Motor neuron (in vitro differentiated cells): ENCODE measurements around the gene MRPS24. TPM values are rescaled to one million over a fixed set of nuclear protein-coding genes. Genes with fewer than 3 reads are reported as not detected.
"Not testable (repeated sequence)": the region's sequence is repeated elsewhere in the genome, so short reads cannot be mapped to it uniquely, and the experiment has no call there.

Experiments
- ATAC-seq, 8 experiments: fragments of 200-7000 bp; cut with Tn5 transposase; replicated peaks in 6 of 8; 2 replicates each; pipeline ENCODE4 v1.8.0; 2021; ENCODE audit warnings: mild to moderate bottlenecking in 8 of 8, moderate library complexity in 8 of 8
- H3K27ac ChIP-seq, 2 donors: fragments of 250-450 bp; sonication (Bioruptor Pico); 2 replicates each; pipeline ENCODE4 v1.9.0; 2021; ENCODE audit warnings: antibody characterized with exemption in 2 of 2, mild to moderate bottlenecking in 2 of 2, moderate library complexity in 1 of 2
- H3K4me1 ChIP-seq, 2 donors: fragments of 250-450 bp; sonication (Bioruptor Pico); replicated peaks in 1 of 2; 2 replicates each; pipeline ENCODE4 v1.6.1; 2021; ENCODE audit warnings: antibody characterized with exemption in 2 of 2, mild to moderate bottlenecking in 2 of 2, moderate library complexity in 1 of 2
- H3K4me3 ChIP-seq, 5 donors: fragments of 250-450 bp; sonication (Bioruptor Pico); 2 replicates each; pipeline ENCODE4 v1.9.0; 2021; ENCODE audit warnings: antibody characterized with exemption in 5 of 5, mild to moderate bottlenecking in 5 of 5, moderate library complexity in 4 of 5
- WGBS, 10 experiments: fragments of 450-650 bp; shearing (Covaris generic); methylation state at CpG; one replicate each; pipeline ENCODE4 v1.0.0; 2022; 5-methylcytosine and 5-hydroxymethylcytosine counted together
- in situ Hi-C, 9 experiments: fragments of 400-800 bp; cut with MboI; loops; one replicate each; pipeline ENCODE4 v1.15.0; 2021; ENCODE audit warnings: low sequenced_read_pairs in 9 of 9, low pct_unique_long_range_greater_than_20kb in 2 of 9; ENCODE audit not compliant: unreplicated experiment in 9 of 9
- total RNA-seq, 8 experiments: library from RNA; unstranded; fragments of 300-600 nt; gene quantifications; 2 replicates each; pipeline versions ENCODE4 v1.2.3 to v1.2.4, GENCODE V29; 2022

MRPS24 gene
- 100 to 1,000 TPM; 123 to 213 (median 132) TPM for total RNA-seq

DNA sequence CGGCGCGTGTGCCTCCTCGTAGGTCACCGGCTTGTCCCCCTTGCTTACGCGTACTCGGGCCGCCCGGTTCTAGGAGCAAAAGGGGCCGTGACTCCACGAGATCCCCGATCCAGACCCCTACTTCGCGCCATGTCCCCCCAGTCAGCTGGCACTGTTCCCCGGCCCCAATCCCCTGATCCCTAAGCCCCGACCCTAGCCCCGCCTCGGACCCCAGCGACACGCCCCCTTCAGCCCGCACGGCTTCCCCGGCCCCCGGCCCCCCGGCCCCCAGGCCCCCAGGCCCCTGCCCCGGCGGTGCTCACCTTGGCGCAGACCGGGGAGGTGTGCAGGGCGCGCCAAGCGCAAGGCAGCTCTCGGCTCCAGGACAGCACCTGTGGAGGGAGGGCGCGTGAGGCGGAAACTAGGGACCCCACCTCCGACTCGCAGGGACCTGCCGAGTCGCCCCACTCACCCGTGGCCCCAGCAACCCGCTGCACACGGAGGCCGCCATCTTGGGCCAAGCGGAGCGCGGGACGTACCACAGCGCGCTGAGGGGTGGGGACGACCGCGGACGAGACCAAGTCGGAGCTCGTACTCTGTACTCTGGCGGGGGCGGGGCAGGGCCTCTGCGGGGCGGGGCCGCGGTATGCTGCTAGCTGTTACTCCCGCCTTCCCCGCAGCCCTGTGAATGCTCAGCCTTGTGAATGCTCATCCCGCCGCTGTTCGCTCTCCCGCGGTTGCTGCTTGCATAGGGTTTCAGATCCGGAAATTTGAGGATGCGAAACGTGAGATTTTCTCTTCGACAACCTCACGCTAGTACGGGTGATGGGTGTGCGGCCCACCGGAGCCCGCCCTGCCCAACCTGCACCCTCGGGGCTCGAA is at the start of gene MRPS24:
Gene MRPS24 (minus strand): TSS at position 512 of the 861 bp plus-strand sequence. CDS start 22 bp downstream, at position 490.
- Histone ChIP-seq H3K4me3 (peak within 1 kb of the TSS; percentile 67 to 92 (median 82)), H3K27ac (peak within 1 kb of the TSS; percentile 62 to 82), H3K4me1 (peaks cover 11 to 14% of the 10 kb centered on the region in 2 donors)
- ATAC-seq: peak; percentile 74 to 97 (median 96)
- in situ Hi-C loops: no loop called here
- WGBS, 10 experiments: 0 to 17% (median 2%) methylated on average over 2 to 13 of the region's 81 CpGs; no CpG with 5 or more reads in 2 of the 10 experiments

GRCh38 chr7:43915907-43916306 is 46.6 kb upstream of the MRPS24 start:
- H3K4me1 ChIP-seq: peaks cover 0 to 5% of the 10 kb centered on the region in 2 donors
- 25 to 100% (median 78%) methylated on average over 1 to 5 of the region's 5 CpGs; no CpG with 5 or more reads in 2 of the 10 experiments for WGBS, 10 experiments
- no peak overlapping the region for H3K4me3 ChIP-seq
- no peak for ATAC-seq
- H3K27ac ChIP-seq: no peak overlapping the region
- in situ Hi-C loops: no loop called here

- WGBS, 10 experiments: 67 to 89% (median 86%) methylated on average over 1 to 5 of the region's 5 CpGs; no CpG with 5 or more reads in 2 of the 10 experiments
- in situ Hi-C loops: no loop called here
- no peak overlapping the region for H3K27ac ChIP-seq
- H3K4me3 ChIP-seq: no peak overlapping the region
- no peak for ATAC-seq
- H3K4me1 ChIP-seq: peaks cover 0 to 5% of the 10 kb centered on the region in 2 donors
These were observed 45.5 kb upstream of the MRPS24 start for GRCh38 chr7:43914795-43915194.

GRCh38 chr7:43906331-43907010 is 37.2 kb upstream of the MRPS24 start, which contains the start of gene URGCP:
URGCP (minus strand) TSS chr7:43906596; CDS start chr7:43906575, 21 bp downstream.
- WGBS, 10 experiments: 0 to 80% (median 20%) methylated on average over 1 to 3 of the region's 73 CpGs; no CpG with 5 or more reads in 6 of the 10 experiments
- Histone ChIP-seq H3K4me3 (peak within 1 kb of the TSS; percentile 53 to 83 (median 71)), H3K4me1 (peaks cover 5 to 21% of the 10 kb centered on the region in 2 donors), H3K27ac (peak within 1 kb of the TSS; percentile 68 to 80)
- peak; percentile 47 to 83 (median 78) for ATAC-seq
- in situ Hi-C loops: no loop called here

DNA sequence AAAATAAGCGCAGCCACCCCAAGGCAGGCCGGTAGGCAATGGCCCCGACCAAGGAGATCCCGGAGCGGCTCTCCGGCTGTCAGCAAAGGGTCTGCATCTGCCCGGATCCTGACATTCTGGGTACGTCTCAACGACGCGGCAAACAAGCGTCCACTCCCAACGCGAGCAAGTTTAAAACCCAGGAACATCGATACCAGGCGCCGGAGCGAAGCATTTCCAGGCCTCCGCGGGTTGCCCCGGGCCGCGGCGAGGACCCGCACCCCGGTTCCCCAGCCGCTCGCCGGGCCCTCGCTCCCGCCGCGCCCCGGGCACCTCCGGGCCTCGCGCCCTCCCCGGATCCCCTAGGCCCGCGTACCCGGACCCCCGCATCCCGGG is 36.6 kb upstream of the MRPS24 start:
- H3K4me1 ChIP-seq: peaks cover 5 to 21% of the 10 kb centered on the region in 2 donors

GRCh38 chr7:43905209-43905946 is 36.1 kb upstream of the MRPS24 start:
- in situ Hi-C loops: no loop called here
- Histone ChIP-seq H3K4me3 (peak overlapping the region; percentile 53 to 83 (median 71)), H3K27ac (no peak overlapping the region), H3K4me1 (peaks cover 5 to 21% of the 10 kb centered on the region in 2 donors)
- 0 to 79% (median 29%) methylated on average over 2 to 4 of the region's 8 CpGs; no CpG with 5 or more reads in 1 of the 10 experiments for WGBS, 10 experiments
- ATAC-seq: peak in 4 of 8 experiments; percentile 14 to 65 (median 56)

More for the DNA sequence above, 36.6 kb upstream of the MRPS24 start:
- H3K4me3 ChIP-seq: peak overlapping the region; percentile 53 to 83 (median 71)
- H3K27ac ChIP-seq: peak overlapping the region; percentile 68 to 80
- in situ Hi-C loops: no loop called here
- peak; percentile 10 to 77 (median 70) for ATAC-seq
- 0 to 10% (median 3%) methylated on average over 1 to 10 of the region's 43 CpGs; no CpG with 5 or more reads in 1 of the 10 experiments for WGBS, 10 experiments

DNA sequence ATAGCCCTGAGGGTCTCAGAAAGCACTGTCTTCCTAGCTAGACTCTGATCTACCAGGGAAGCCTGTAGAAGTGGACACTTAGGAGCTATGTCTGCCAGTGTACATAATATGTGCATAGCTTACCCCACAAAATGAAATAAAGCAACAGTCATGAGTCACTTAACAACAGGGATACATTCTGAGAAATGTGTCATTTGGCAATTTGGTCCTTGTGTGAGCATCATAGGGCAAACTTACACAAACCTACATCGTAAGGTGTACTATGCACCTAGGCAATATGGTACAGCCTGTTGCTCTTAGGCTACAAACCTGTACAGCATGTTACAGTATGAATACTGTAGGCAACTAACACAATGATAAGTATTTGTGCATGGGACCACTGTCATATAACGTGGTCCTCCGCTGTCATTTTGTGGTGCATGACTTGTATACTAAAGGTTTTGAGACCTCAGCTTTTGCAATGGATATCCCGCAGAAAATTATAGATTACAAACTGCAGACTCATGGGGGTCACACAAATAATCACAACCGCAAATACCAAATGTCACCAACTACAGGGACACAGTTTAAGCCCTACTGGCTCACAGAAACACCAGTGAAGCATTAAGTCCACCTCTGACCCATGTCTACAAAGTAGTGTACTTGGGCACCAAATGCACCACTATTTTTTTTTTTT is 35.4 kb upstream of the MRPS24 start:
- peak overlapping the region in 1 of 5 donors; percentile 67 for H3K4me3 ChIP-seq
- in situ Hi-C loops: no loop called here
- 75 to 100% (median 100%) methylated on average over 1 to 5 of the region's 5 CpGs; no CpG with 5 or more reads in 3 of the 10 experiments for WGBS, 10 experiments
- no peak overlapping the region for H3K27ac ChIP-seq
- peaks cover 5 to 21% of the 10 kb centered on the region in 2 donors for H3K4me1 ChIP-seq
- ATAC-seq: peak in 3 of 8 experiments; percentile 17 to 46 (median 33)

DNA sequence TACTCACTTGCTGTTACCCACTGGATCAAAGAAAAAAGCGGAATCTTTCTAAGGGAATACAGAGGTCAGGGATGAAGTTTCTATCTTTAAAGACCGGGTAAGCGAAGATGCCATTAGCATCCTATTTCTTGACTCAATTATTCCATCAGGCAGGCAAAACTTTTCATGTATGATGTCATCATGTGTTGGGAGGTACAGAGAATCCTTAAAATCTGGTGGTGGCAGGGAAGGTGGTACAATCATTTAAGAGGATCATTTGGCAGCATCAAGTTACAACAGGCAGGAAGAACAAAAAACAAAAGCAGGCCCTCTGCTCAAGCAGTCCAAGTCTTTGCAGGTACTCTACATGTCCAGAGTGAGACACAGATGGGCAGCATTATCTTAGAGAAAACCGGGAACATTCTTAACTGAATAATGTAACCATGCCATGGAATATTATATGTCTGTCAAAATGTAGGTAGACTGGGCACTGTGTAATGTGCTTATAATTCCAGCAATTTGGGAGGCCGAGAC is 33.3 kb upstream of the MRPS24 start:
- 89 to 100% (median 95%) methylated on average over 2 to 5 of the region's 5 CpGs for whole genome bisulfite sequencing, 10 experiments
- Histone ChIP-seq H3K4me3 (no peak overlapping the region), H3K27ac (no peak overlapping the region), H3K4me1 (peaks cover 5 to 21% of the 10 kb centered on the region in 2 donors)
- in situ Hi-C loops: no loop called here
- no peak for ATAC-seq

- in situ Hi-C loops, H3K27ac ChIP-seq, H3K4me3 ChIP-seq, ATAC-seq, H3K4me1 ChIP-seq: not testable (repeated sequence)
- 92 to 100% (median 100%) methylated on average over 1 to 2 of the region's 2 CpGs; no CpG with 5 or more reads in 2 of the 10 experiments for WGBS, 10 experiments
These were observed 29.3 kb upstream of the MRPS24 start for GRCh38 chr7:43898571-43898970.

DNA sequence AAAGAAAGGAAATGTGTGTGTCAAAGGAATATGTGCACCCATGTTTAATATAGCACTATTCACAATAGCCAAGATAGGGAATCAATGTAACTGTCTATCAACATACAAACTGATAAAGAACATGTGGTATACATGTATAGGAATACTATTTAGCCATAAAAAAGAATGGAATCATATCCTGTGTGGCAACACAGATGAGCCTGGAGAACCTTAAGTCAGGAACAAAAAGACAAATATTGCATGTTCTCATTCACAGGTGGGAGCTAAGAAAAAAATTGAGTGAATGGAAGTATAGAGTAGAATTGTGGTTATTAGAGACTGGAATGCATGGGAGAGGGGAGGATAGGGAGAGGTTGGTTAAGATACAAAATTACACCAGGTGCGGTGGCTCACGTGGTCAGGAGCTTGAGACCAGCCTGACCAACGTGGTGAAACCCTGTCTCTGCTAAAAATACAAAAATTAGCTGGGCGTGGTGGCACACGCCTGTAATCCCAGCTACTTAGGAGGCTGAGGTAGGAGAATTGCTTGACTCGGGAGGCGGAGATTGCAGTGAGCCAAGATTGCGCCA is 26.6 kb upstream of the MRPS24 start:
- H3K27ac ChIP-seq: no peak overlapping the region
- ATAC-seq: no peak
- H3K4me1 ChIP-seq: no peaks in the 10 kb centered on the region
- in situ Hi-C loops: no loop called here
- H3K4me3 ChIP-seq: no peak overlapping the region
- WGBS, 10 experiments: 89 to 100% (median 95%) methylated on average over 2 to 8 of the region's 8 CpGs; no CpG with 5 or more reads in 1 of the 10 experiments

DNA sequence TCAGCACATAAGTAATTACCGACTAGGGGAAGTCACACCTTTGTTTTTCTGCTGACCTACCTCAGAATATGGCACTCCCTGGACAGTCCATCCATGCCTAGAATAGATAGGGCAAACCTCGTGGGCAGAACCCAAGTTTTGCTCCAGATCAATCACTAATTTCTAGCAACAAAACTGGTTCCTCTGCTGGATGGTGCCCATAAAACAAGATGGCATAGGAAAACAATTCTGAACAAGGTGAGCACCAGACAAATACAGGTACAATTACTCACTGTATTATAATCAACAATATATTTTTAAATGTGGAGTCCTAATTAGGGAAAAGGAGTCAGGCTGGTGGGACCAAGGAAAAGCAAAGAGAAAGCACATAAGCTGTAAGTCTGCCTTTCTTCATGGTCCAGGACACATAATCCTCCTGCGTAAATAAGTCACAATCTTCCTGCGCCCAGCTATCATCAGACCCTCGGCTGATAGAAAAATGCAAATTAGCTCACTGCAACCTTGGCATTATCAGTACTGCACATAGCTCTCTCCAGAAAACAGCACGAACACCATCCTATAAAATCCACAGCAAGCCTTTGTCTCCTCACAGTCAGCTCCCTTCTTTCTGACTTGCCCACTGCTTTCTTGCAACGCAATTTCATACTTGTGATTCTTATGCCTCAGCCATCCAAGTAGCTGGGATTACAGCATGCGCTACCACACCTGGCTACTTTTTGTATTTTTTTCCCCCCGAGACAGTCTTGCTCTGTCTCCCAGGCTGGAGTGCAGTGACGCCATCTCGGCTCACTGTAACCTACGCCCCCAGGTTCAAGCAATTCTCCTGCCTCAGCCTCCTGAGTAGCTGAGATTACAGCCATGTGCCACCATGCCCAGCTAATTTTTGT is 22.0 kb upstream of the MRPS24 start:
- in situ Hi-C loops: no loop called here
- no peak overlapping the region for H3K27ac ChIP-seq
- 84 to 100% (median 92%) methylated on average over 1 to 12 of the region's 12 CpGs; no CpG with 5 or more reads in 1 of the 10 experiments for WGBS, 10 experiments

More for the DNA sequence above, 22.0 kb upstream of the MRPS24 start:
- Histone ChIP-seq H3K4me1 (no peaks in the 10 kb centered on the region), H3K4me3 (no peak overlapping the region)
- no peak for ATAC-seq
